ENCODE measurements around the gene GID8. TPM values are rescaled to one million over a fixed set of nuclear protein-coding genes. Genes with fewer than 3 reads are reported as not detected.

Gene GID8
- total RNA-seq, 2 experiments from 2014 or later, result 39.6 to 46.1 TPM

DNA sequence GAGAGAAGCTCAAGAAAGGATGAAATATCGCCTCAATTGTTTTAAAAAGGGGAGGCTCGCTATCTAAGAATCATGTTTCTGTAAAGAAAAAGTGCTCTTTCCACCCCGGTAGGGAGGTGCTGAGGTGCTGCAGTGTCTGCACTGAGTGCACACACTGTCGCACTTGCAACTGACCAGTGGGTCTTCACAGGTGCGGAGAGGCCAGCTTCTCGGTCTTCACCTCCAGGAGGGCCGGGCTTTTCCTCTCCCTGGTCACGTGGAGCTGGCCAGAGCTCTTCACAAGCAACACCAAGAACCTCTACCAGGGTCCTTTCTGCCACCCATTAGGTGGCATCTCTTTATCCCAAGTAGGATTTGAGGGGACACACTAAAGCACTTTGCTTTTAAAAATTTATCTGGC, 48.5 kb upstream of the GID8 start:
- Mint-ChIP-seq H3K4me1 (ENCODE audit: low read depth) (peaks cover 45% of the 10 kb centered on the region), H3K9me3 (no peaks in the 10 kb centered on the region), H3K4me3 (no peak overlapping the region), H3K27ac (peak overlapping the region; percentile 96), H3K36me3 (ENCODE audit: low read depth) (peaks cover 80% of the 10 kb centered on the region), H3K27me3 (no peaks in the 10 kb centered on the region)
- CTCF ChIA-PET, result no interaction called here
- Histone ChIP-seq H3K9me3 (ENCODE audit: control insufficient read depth in 1 of 2, insufficient read depth in 1 of 2, low read length in 2 of 2) (no peaks in the 10 kb centered on the region), H3K27me3 (ENCODE audit: control insufficient read depth in 1 of 2, insufficient read depth in 2 of 2, low read length in 2 of 2) (no peaks in the 10 kb centered on the region), H3K27ac (ENCODE audit: low read depth in 1 of 2, low read length in 2 of 2) (no peak overlapping the region), H3K4me3 (ENCODE audit: low read length) (no peak overlapping the region), H3K4me1 (ENCODE audit: insufficient read depth, low read length) (peaks cover 66% of the 10 kb centered on the region), H3K36me3 (ENCODE audit: insufficient read depth, low read length) (peaks cover 80% of the 10 kb centered on the region)
- ATAC-seq (ENCODE audit: poor library complexity) (no peak), DNase-seq (no peak)
- TF ChIP-seq, protein P1, sequence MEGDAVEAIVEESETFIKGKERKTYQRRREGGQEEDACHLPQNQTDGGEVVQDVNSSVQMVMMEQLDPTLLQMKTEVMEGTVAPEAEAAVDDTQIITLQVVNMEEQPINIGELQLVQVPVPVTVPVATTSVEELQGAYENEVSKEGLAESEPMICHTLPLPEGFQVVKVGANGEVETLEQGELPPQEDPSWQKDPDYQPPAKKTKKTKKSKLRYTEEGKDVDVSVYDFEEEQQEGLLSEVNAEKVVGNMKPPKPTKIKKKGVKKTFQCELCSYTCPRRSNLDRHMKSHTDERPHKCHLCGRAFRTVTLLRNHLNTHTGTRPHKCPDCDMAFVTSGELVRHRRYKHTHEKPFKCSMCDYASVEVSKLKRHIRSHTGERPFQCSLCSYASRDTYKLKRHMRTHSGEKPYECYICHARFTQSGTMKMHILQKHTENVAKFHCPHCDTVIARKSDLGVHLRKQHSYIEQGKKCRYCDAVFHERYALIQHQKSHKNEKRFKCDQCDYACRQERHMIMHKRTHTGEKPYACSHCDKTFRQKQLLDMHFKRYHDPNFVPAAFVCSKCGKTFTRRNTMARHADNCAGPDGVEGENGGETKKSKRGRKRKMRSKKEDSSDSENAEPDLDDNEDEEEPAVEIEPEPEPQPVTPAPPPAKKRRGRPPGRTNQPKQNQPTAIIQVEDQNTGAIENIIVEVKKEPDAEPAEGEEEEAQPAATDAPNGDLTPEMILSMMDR (IDR thresholded peaks at IDR 0.05), result no peak
- intact Hi-C loops (cut with DNase I, micrococcal nuclease), result no loop called here
- POLR2A ChIA-PET, result interaction anchor here (2.5 kb wide), 1 partner anchor 10 kb away, joined by 11 read pairs; no protein-coding TSS in a partner anchor

DNA sequence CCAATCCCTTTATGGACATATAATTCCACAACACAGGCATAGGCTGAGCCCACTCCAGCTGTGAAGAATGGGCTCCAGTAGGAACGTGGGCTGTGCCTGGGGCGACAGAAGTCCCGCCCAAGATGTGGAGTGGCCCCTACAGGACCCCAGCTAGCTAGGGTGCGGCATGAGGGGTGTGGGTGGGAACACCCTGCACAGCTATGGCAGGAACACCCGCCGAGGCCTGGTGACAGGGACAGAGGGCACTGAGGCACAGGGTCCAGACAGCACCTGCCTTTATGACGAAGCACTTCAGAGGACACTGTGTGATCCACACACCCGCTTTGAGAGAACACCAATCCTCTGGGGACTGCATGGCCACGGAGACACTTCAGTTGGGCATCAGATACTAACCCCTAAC, 48.1 kb upstream of the GID8 start:
- Histone ChIP-seq H3K4me1 (ENCODE audit: insufficient read depth, low read length) (peaks cover 66% of the 10 kb centered on the region), H3K4me3 (ENCODE audit: low read length) (no peak overlapping the region), H3K9me3 (ENCODE audit: control insufficient read depth in 1 of 2, insufficient read depth in 1 of 2, low read length in 2 of 2) (no peaks in the 10 kb centered on the region), H3K27me3 (ENCODE audit: control insufficient read depth in 1 of 2, insufficient read depth in 2 of 2, low read length in 2 of 2) (no peaks in the 10 kb centered on the region), H3K27ac (ENCODE audit: low read depth in 1 of 2, low read length in 2 of 2) (no peak overlapping the region), H3K36me3 (ENCODE audit: insufficient read depth, low read length) (peaks cover 84% of the 10 kb centered on the region)
- Mint-ChIP-seq H3K4me3 (no peak overlapping the region), H3K4me1 (ENCODE audit: low read depth) (peaks cover 45% of the 10 kb centered on the region), H3K27me3 (no peaks in the 10 kb centered on the region), H3K36me3 (ENCODE audit: low read depth) (peaks cover 84% of the 10 kb centered on the region), H3K27ac (peak overlapping the region; percentile 96), H3K9me3 (no peaks in the 10 kb centered on the region)
- TF ChIP-seq, protein P1 (IDR thresholded peaks at IDR 0.05), result no peak
- DNase-seq, result no peak
- POLR2A ChIA-PET, result interaction anchor here (1.0 to 2.5 kb wide), 4 partner anchors 9 to 85 kb away, joined by 3 to 16 read pairs (median 11); partner anchors contain the start of gene TCFL5
- no peak for ATAC-seq (ENCODE audit: poor library complexity)
- intact Hi-C loops (cut with DNase I, micrococcal nuclease), result no loop called here
- CTCF ChIA-PET, result no interaction called here

DNA sequence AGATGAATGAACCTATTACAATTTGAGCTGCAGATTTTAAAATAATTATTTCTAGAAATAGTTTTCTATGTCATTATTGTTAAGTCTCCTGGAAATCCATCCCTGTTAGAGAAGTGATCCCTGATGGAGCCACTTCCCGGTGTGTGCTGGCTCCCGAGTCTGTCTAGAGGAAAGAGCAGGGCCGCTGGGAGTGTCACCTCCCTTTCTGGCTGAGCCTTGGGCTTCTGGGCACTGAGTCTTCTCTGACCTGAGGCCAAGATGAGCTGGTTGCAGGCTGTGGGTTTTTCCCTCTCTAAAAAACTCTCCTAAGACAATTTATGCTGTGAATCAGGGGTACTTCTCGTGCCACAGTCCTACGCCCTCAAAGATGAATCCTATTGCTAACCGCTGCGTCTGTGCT, 47.5 kb upstream of the GID8 start:
- ChIA-PET POLR2A (interaction anchor here (1.0 to 2.5 kb wide), 6 partner anchors 9 to 96 kb away, joined by 3 to 16 read pairs (median 8); partner anchors contain the start of genes MRGBP and TCFL5), CTCF (interaction anchor here (0.7 kb wide), 1 partner anchor 17 kb away, joined by 3 read pairs; no protein-coding TSS in a partner anchor)
- TF ChIP-seq, protein P1 (IDR thresholded peaks at IDR 0.05), result no peak
- H3K4me1 ChIP-seq (ENCODE audit: insufficient read depth, low read length), result peaks cover 66% of the 10 kb centered on the region
- Mint-ChIP-seq H3K4me1 (ENCODE audit: low read depth) (peaks cover 45% of the 10 kb centered on the region), H3K9me3 (no peaks in the 10 kb centered on the region), H3K27ac (peak overlapping the region; percentile 96), H3K36me3 (ENCODE audit: low read depth) (peaks cover 89% of the 10 kb centered on the region), H3K4me3 (peak overlapping the region; percentile 32), H3K27me3 (no peaks in the 10 kb centered on the region)
- no peak overlapping the region for H3K4me3 ChIP-seq (ENCODE audit: low read length)
- intact Hi-C loops (cut with DNase I, micrococcal nuclease), result no loop called here
- H3K9me3 ChIP-seq (ENCODE audit: control insufficient read depth in 1 of 2, insufficient read depth in 1 of 2, low read length in 2 of 2), result no peaks in the 10 kb centered on the region
- H3K36me3 ChIP-seq (ENCODE audit: insufficient read depth, low read length), result peaks cover 88% of the 10 kb centered on the region
- DNase-seq (no peak), ATAC-seq (ENCODE audit: poor library complexity) (no peak)
- H3K27me3 ChIP-seq (ENCODE audit: control insufficient read depth in 1 of 2, insufficient read depth in 2 of 2, low read length in 2 of 2), result no peaks in the 10 kb centered on the region
- H3K27ac ChIP-seq (ENCODE audit: low read depth in 1 of 2, low read length in 2 of 2), result peak overlapping the region; percentile 14 to 68

All from CD4-positive, alpha-beta T cell (primary cell).